ENCODE results near the gene PDE7B. TPM values are rescaled to one million over a fixed set of nuclear protein-coding genes. Genes with fewer than 3 reads are reported as not detected.

Gene PDE7B
- total RNA-seq, 3 donors from 2014 or later (not counting 1 experiment from before 2014, with no cell fraction given) = 0.14 to 0.18 TPM; not detected in 1

DNA sequence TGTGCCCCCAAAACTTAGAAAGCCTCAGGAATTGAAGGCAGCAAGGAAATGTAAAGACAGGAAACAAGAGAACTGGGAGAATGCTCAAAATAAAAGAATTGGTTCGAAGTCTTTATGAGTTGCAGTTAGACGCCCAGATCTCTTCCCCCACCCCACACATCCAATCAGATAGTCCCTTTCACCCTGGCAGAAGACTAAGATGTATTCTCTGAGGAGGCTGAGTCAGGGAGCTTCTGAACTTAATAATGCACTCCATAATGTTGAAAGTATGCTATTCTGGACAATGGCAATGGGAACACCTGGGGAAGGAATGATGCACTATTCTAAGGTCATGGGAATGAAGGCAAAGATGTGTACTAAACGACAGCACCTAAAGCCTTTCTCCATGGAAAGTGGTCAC, 225.0 kb downstream of the PDE7B start:
- no peaks in the 10 kb centered on the region for H3K9me3 Mint-ChIP-seq
- TF ChIP-seq, protein P1, sequence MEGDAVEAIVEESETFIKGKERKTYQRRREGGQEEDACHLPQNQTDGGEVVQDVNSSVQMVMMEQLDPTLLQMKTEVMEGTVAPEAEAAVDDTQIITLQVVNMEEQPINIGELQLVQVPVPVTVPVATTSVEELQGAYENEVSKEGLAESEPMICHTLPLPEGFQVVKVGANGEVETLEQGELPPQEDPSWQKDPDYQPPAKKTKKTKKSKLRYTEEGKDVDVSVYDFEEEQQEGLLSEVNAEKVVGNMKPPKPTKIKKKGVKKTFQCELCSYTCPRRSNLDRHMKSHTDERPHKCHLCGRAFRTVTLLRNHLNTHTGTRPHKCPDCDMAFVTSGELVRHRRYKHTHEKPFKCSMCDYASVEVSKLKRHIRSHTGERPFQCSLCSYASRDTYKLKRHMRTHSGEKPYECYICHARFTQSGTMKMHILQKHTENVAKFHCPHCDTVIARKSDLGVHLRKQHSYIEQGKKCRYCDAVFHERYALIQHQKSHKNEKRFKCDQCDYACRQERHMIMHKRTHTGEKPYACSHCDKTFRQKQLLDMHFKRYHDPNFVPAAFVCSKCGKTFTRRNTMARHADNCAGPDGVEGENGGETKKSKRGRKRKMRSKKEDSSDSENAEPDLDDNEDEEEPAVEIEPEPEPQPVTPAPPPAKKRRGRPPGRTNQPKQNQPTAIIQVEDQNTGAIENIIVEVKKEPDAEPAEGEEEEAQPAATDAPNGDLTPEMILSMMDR (IDR thresholded peaks at IDR 0.05) = no peak

DNA sequence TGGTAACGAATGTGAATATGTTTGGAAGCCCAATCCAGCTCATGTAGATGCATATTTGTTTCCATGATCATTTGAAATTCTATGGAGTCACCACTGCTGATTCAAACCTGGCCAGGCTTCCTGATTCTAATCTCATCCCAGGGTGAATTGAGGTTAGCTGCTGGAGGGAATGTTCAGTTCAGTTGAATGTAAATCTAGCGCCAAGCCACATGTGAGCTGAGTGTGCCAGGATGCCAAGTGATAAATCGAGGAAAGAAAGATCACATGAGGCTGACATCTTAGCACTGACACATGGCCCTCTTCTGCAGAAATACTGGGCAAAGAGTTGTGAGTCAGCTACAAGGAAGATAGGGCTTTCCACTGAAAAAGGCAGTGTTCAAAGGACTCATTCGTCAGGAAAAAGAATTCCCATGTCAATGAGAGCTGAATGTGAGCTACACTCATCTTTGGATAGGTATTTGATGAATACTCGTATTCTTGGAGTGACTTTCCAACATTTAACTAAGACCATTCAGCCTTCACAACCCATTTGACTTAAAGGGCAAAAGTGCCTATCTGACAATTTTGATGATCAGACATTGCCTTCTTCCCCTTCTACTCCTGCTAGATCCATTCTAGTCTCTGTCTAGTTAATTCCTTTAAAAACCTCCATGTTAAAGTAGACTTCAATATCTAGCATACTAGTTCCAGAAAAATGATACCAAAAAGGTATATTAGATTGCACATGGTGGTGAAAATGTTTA, 226.5 kb downstream of the PDE7B start:
- Mint-ChIP-seq H3K27ac (no peak overlapping the region), H3K36me3 (no peaks in the 10 kb centered on the region), H3K4me3 (no peak overlapping the region), H3K9me3 (no peaks in the 10 kb centered on the region), H3K4me1 (no peaks in the 10 kb centered on the region), H3K27me3 (ENCODE audit: low read depth in 2 of 2) (peaks cover 14 to 25% of the 10 kb centered on the region in 2 donors)
- DNase-seq (no peak), ATAC-seq (no peak)
- TF ChIP-seq, protein P1 (IDR thresholded peaks at IDR 0.05) = no peak
- H3K27me3 ChIP-seq (ENCODE audit: control insufficient read depth, insufficient read depth, low read length) = no peaks in the 10 kb centered on the region
- no peaks in the 10 kb centered on the region for H3K36me3 ChIP-seq (ENCODE audit: control insufficient read depth, insufficient read depth, low read length)
- WGBS (ENCODE audit: insufficient coverage) = 86% methylated on average over 5 of the region's 5 CpGs
- H3K4me3 ChIP-seq (ENCODE audit: low read length) = no peak overlapping the region
- no peaks in the 10 kb centered on the region for H3K4me1 ChIP-seq (ENCODE audit: control insufficient read depth, insufficient read depth, low read length)
- H3K27ac ChIP-seq (ENCODE audit: low read length) = no peak overlapping the region
- intact Hi-C loops (cut with micrococcal nuclease) = no loop called here
- no peaks in the 10 kb centered on the region for H3K9me3 ChIP-seq (ENCODE audit: control insufficient read depth, insufficient read depth, low read length)

More for the DNA sequence above, 225.0 kb downstream of the PDE7B start:
- no peaks in the 10 kb centered on the region for H3K9me3 ChIP-seq (ENCODE audit: control insufficient read depth, insufficient read depth, low read length)
- Mint-ChIP-seq H3K27me3 (ENCODE audit: low read depth in 2 of 2) (peaks cover 10 to 25% of the 10 kb centered on the region in 2 donors), H3K4me1 (no peaks in the 10 kb centered on the region), H3K36me3 (no peaks in the 10 kb centered on the region), H3K4me3 (no peak overlapping the region), H3K27ac (no peak overlapping the region)
- no peak for DNase-seq
- H3K27me3 ChIP-seq (ENCODE audit: control insufficient read depth, insufficient read depth, low read length) = no peaks in the 10 kb centered on the region
- intact Hi-C loops (cut with micrococcal nuclease) = no loop called here
- WGBS (ENCODE audit: insufficient coverage) = 92% methylated on average over 1 of the region's 3 CpGs
- H3K4me3 ChIP-seq (ENCODE audit: low read length) = no peak overlapping the region
- no peak for ATAC-seq
- H3K27ac ChIP-seq (ENCODE audit: low read length) = no peak overlapping the region
- H3K4me1 ChIP-seq (ENCODE audit: control insufficient read depth, insufficient read depth, low read length) = no peaks in the 10 kb centered on the region
- no peaks in the 10 kb centered on the region for H3K36me3 ChIP-seq (ENCODE audit: control insufficient read depth, insufficient read depth, low read length)

DNA sequence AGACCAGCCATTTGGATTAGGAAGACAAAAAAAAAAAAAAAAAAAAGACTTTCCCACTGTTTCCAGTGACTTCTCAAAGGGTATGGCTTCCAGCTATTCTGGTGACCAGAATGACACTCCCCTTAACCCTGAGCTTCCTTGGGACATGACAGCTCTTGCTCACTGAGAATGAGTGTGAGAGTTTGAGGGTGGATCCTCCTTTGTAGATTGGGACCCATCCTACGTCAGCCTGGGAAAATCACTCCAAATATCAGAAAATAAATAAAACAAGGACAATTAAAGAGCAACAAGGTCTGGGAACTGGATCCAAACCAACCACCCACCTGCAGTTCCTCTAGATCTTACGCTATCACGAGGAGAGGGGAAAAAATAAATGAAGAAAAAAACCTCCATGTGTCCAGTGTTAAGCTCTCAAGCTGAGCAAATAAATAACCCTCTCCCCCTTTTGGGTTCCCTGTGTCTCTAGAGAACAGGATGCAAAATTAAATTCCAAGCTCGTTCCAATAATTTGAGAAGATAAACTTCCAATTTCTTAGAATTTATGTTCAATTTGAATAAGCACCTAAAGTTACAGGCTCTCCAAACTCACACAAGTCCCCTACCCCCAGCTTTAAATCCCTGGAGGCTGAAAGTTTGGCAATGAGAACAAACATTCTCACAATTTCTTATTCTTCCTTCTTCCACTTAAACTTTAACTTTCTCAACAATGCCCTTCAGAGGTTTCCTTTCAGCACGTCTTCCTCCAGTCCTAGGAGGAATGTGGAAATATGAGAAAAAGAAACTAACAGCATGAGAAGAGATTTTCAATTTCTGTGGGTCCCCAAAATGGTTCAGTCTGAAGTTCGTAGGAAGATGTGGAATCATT, 228.4 kb downstream of the PDE7B start:
- intact Hi-C loops (cut with micrococcal nuclease) = no loop called here
- no peak overlapping the region for H3K27ac ChIP-seq (ENCODE audit: low read length)
- no peaks in the 10 kb centered on the region for H3K4me1 ChIP-seq (ENCODE audit: control insufficient read depth, insufficient read depth, low read length)
- H3K4me3 Mint-ChIP-seq = no peak overlapping the region
- H3K27me3 ChIP-seq (ENCODE audit: control insufficient read depth, insufficient read depth, low read length) = no peaks in the 10 kb centered on the region
- H3K9me3 Mint-ChIP-seq = no peaks in the 10 kb centered on the region
- ATAC-seq (no peak), DNase-seq (no peak)
- WGBS (ENCODE audit: insufficient coverage) = 83% methylated on average over 3 of the region's 6 CpGs
- H3K27ac Mint-ChIP-seq = no peak overlapping the region
- H3K9me3 ChIP-seq (ENCODE audit: control insufficient read depth, insufficient read depth, low read length) = no peaks in the 10 kb centered on the region
- H3K36me3 ChIP-seq (ENCODE audit: control insufficient read depth, insufficient read depth, low read length) = no peaks in the 10 kb centered on the region
- no peaks in the 10 kb centered on the region for H3K4me1 Mint-ChIP-seq
- peaks cover 14 to 34% of the 10 kb centered on the region in 2 donors for H3K27me3 Mint-ChIP-seq (ENCODE audit: low read depth in 2 of 2)
- TF ChIP-seq, protein P1 (IDR thresholded peaks at IDR 0.05) = no peak
- no peaks in the 10 kb centered on the region for H3K36me3 Mint-ChIP-seq
- no peak overlapping the region for H3K4me3 ChIP-seq (ENCODE audit: low read length)

Data from natural killer cell (primary cell).